ENCODE data around the gene SMCO2. TPM values are rescaled to one million over a fixed set of nuclear protein-coding genes. Genes with fewer than 3 reads are reported as not detected.
"Not testable (repeated sequence)": the region's sequence is repeated elsewhere in the genome, so short reads cannot be mapped to it uniquely, and the experiment has no call there.

The SMCO2 gene
- total RNA-seq, 1 experiment from 2014 or later: 1.7 TPM

DNA sequence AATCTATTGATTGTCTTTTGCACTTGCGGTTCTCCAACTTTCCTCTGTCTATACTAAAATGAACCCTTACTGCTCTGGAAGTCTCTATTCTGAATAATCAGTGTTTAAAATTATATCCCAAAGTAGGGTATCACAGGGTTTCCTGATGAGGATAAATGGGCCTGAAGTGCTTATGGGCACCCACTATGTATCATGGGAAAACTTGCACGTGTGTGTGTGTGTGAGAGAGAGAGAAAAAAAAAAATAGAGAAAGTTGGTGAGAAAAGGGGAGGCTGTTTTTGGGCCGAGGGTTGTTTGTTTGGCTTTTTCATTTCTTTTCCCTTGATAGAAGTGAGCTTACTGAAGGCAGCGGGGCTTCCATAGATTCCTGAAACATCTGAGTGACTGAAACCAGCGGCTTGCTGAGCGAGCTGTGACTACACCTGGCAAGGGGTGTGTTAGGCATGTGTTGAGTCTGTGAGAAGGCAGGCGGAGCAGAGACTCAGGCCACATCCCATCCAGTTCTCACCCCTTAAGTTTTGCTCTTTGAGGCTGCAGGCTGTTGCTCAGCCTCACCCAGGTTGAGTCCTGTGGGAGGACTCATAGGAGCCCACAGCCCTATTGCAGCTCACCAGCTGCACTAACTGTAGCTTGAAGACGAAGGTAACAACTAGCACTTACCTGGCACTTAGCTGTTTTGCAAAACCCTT, 94.6 kb downstream of the SMCO2 start:
- no peak for ATAC-seq
- Histone ChIP-seq H3K9me3 (ENCODE audit: low read length) (no peaks in the 10 kb centered on the region), H3K9ac (ENCODE audit: low read length) (no peak overlapping the region), H3K9me2 (replicated peaks; ENCODE audit: low read length) (no peaks in the 10 kb centered on the region), H3K4me2 (ENCODE audit: low read length) (no peak overlapping the region), H2AFZ (ENCODE audit: low read length) (no peak overlapping the region), H3K27ac (ENCODE audit: low read length) (no peak overlapping the region), H3K4me3 (ENCODE audit: low read length) (no peak overlapping the region), H3K27me3 (ENCODE audit: low read length) (no peaks in the 10 kb centered on the region), H3K36me3 (ENCODE audit: low read depth, low read length) (0 out of 2 replicates have a peak, but pooled peaks cover 3% of the 10 kb centered on the region), H3F3A (ENCODE audit: low read length, unreplicated experiment) (no peaks in the 10 kb centered on the region), H3K79me2 (ENCODE audit: low read length) (peaks cover 87% of the 10 kb centered on the region), H4K20me1 (ENCODE audit: low read length) (no peaks in the 10 kb centered on the region), H3K4me1 (ENCODE audit: insufficient read depth, low read length) (peaks cover 12% of the 10 kb centered on the region)
- no TSS peak for BruUV-seq (replicated peaks)
- ChIA-PET POLR2A (ENCODE audit: unreplicated experiment) (interaction anchor here (0.5 kb wide), 1 partner anchor 51 kb away, joined by 4 read pairs; no protein-coding TSS in a partner anchor), CTCF (no interaction called here)
- intact Hi-C loops (cut with micrococcal nuclease): no loop called here
- DNase-seq: no peak
- TF ChIP-seq EZH2 (IDR thresholded peaks at IDR 0.05; ENCODE audit: low read length, unreplicated experiment): no peak
- TF ChIP-seq, protein P1, sequence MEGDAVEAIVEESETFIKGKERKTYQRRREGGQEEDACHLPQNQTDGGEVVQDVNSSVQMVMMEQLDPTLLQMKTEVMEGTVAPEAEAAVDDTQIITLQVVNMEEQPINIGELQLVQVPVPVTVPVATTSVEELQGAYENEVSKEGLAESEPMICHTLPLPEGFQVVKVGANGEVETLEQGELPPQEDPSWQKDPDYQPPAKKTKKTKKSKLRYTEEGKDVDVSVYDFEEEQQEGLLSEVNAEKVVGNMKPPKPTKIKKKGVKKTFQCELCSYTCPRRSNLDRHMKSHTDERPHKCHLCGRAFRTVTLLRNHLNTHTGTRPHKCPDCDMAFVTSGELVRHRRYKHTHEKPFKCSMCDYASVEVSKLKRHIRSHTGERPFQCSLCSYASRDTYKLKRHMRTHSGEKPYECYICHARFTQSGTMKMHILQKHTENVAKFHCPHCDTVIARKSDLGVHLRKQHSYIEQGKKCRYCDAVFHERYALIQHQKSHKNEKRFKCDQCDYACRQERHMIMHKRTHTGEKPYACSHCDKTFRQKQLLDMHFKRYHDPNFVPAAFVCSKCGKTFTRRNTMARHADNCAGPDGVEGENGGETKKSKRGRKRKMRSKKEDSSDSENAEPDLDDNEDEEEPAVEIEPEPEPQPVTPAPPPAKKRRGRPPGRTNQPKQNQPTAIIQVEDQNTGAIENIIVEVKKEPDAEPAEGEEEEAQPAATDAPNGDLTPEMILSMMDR (conservative IDR thresholded peaks at IDR 0.05; ENCODE audit: low read depth, low read length): no peak
- TF ChIP-seq EZH2phosphoT487 (IDR thresholded peaks at IDR 0.05; ENCODE audit: borderline replicate concordance, low read length): no peak

DNA sequence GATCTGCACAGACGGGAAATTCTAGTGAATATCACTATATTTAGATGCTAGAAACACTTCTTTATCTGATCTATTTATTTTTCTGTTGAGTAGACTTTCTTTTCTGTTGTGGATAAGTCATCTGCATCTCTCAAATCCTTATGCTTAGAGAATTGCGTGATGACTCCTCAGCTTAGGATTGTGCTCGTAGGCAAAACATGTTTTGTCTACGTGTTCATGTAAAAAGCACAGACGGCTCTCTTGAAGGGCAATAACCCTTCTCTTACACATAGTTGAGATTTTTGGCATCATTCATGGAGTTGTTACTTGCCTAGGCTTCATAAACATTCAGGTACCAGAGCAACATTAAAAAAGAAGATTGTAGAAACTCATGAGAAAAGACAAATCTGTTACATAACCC, 96.1 kb downstream of the SMCO2 start:
- Histone ChIP-seq H3K9ac (ENCODE audit: low read length) (no peak overlapping the region), H3K79me2 (ENCODE audit: low read length) (peaks cover 90% of the 10 kb centered on the region), H4K20me1 (ENCODE audit: low read length) (no peaks in the 10 kb centered on the region), H3K9me3 (ENCODE audit: low read length) (no peaks in the 10 kb centered on the region), H3K4me1 (ENCODE audit: insufficient read depth, low read length) (peaks cover 15% of the 10 kb centered on the region), H3F3A (ENCODE audit: low read length, unreplicated experiment) (no peaks in the 10 kb centered on the region), H3K27ac (ENCODE audit: low read length) (no peak overlapping the region), H3K27me3 (ENCODE audit: low read length) (no peaks in the 10 kb centered on the region), H3K9me2 (replicated peaks; ENCODE audit: low read length) (no peaks in the 10 kb centered on the region), H3K36me3 (ENCODE audit: low read depth, low read length) (no peaks in the 10 kb centered on the region), H3K4me2 (ENCODE audit: low read length) (no peak overlapping the region), H3K4me3 (ENCODE audit: low read length) (no peak overlapping the region), H2AFZ (ENCODE audit: low read length) (no peak overlapping the region)
- TF ChIP-seq EZH2 (IDR thresholded peaks at IDR 0.05; ENCODE audit: low read length, unreplicated experiment): no peak
- no peak for TF ChIP-seq EZH2phosphoT487 (IDR thresholded peaks at IDR 0.05; ENCODE audit: borderline replicate concordance, low read length)
- TF ChIP-seq, protein P1 (conservative IDR thresholded peaks at IDR 0.05; ENCODE audit: low read depth, low read length): no peak
- intact Hi-C loops (cut with micrococcal nuclease): no loop called here
- ChIA-PET CTCF (no interaction called here), POLR2A (ENCODE audit: unreplicated experiment) (no interaction called here)
- no peak for ATAC-seq
- DNase-seq: no peak
- no TSS peak for BruUV-seq (replicated peaks)

DNA sequence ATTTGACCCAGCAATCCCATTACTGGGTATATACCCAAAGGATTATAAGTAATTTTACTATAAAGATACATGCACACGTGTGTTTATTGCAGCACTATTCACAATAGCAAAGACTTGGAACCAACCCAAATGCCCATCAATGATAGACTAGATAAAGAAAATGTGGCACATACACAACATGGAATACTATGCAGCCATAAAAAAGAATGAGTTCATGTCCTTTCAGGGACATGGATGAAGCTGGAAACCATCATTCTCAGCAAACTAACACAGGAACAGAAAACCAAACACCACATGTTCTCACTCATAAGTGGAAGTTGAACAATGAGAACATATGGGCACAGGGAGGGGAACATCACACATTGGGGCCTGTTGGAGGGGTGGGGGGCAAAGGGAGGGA, 98.3 kb downstream of the SMCO2 start:
- H3K9ac ChIP-seq (ENCODE audit: low read length); H4K20me1 ChIP-seq (ENCODE audit: low read length); H3K9me3 ChIP-seq (ENCODE audit: low read length); H3K4me3 ChIP-seq (ENCODE audit: low read length); H3K27me3 ChIP-seq (ENCODE audit: low read length); H3K27ac ChIP-seq (ENCODE audit: low read length); CTCF ChIA-PET; H3F3A ChIP-seq (ENCODE audit: low read length, unreplicated experiment); H3K9me2 ChIP-seq (replicated peaks; ENCODE audit: low read length); H2AFZ ChIP-seq (ENCODE audit: low read length); BruUV-seq (replicated peaks); ATAC-seq; DNase-seq; H3K4me2 ChIP-seq (ENCODE audit: low read length); H3K36me3 ChIP-seq (ENCODE audit: low read depth, low read length); intact Hi-C loops (cut with micrococcal nuclease): not testable (repeated sequence)
- H3K79me2 ChIP-seq (ENCODE audit: low read length): peaks cover 80% of the 10 kb centered on the region
- peaks cover 25% of the 10 kb centered on the region for H3K4me1 ChIP-seq (ENCODE audit: insufficient read depth, low read length)
- POLR2A ChIA-PET (ENCODE audit: unreplicated experiment): interaction anchor here (0.5 kb wide), 1 partner anchor 10 kb away, joined by 3 read pairs; no protein-coding TSS in a partner anchor
